NCI-H128 (cell line): Measurements from ENCODE around the gene KNDC1.
"Not testable (repeated sequence)": the region's sequence is repeated elsewhere in the genome, so short reads cannot be mapped to it uniquely, and the experiment has no call there.

Source experiments
- DNase-seq: peaks from one replicate; lab custom pipeline; 2025; ENCODE audit not compliant: unreplicated experiment; lab: John Stamatoyannopoulos, UW

Gene KNDC1

DNA sequence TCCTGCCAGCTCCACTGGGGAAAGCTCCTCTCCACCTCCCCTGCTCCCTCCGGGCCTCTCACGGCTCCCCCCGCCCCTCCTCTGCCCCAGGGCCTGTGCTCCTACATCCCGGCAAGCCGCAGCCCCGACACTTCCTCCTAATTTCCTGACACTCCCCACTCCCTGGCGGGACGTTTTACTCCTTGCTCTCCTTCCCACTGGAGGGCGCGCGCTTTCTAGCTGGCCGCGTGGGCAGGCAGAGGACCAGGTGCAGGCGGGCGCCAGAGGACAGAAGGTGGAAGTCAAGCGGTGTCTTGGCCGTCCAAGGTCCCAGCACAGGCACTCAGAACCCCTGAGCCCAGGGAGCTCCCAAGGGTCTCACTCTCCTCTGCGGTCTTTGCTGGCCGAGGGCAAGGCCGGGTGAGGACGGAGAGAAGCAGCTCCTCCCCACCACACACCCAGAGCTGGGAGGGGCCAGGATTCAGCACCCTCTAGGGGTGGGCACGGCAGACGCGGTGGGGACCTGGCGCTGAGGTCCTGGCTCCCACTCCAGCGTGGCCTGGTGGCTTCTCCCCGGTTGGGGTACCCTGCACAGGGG is 97.6 kb downstream of the KNDC1 start:
- no peak for DNase-seq

DNA sequence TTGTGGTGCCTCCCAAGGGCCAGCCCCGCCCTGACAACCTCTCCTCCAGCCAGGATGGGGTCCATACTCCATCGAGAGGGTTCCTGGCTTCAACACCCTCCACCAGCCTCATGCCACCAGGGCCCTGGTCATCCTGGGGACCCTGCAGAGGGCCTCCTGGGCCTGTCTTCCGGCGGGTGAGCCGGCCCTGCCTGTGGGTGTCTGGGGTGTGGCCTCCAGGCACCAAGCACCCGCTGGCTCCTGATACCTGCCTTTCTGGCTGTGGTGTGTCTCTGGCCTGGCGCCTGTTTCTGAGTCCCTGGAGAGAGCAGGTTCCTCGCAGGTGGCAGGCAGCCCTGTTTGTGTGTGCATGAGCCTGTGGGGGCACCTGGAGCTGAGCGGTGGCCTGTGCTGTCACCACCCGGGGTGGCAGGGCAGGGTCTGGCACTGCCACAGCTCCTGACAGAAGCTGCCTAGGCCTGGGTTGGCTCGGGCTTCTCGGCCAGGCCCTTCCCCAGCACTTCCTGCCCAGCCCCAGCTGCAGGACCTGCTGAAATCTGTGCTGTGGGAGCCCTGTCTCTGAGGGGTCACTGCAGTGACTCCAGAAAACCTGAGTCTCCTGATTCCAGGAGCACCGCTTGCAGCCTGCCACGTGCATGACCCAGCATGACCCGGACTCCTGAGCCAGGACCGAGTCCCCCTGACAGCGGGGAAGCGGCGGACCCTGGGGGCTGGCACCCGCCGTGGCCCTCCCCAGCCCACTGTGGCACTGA is 98.2 kb downstream of the KNDC1 start:
- no peak for DNase-seq

DNA sequence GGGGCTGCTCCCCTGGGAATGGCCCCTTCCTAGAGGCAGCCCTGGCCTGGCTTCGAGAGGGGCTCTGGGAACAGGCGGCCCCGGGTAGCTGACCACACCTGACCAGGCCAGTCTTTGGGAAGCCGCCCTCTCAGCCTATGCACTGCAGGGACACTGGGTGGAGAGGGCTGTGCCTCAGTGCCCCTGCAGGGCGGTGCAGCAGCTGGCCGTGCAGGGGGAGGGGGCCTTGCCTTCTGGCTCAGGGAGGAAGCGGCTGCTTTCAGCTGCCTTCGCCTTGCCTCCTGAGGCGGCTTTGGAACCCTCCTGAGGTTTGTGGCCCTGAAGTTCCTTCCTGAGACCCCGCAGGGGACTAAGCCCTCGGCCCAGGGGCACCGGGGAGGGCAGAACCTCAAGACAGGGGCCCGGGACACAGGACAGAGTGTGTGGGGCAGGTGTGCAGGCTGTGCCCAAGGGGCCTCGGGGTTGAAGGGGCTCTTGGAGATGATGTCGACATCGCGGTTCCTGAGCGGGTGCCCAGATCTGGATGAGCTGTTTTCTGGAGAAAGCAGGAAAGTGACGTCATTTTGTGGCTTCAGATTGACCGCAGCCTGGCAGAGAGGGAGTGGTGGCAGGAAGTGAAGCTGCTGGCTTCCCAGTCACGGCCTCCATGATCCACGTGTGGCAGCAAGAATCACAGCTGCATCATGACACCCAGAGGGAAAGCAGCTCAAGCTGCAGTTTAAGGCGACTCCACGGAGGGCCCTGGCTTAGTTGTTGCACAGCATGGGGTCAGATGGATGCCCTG is 99.0 kb downstream of the KNDC1 start:
- DNase-seq: no peak

DNA sequence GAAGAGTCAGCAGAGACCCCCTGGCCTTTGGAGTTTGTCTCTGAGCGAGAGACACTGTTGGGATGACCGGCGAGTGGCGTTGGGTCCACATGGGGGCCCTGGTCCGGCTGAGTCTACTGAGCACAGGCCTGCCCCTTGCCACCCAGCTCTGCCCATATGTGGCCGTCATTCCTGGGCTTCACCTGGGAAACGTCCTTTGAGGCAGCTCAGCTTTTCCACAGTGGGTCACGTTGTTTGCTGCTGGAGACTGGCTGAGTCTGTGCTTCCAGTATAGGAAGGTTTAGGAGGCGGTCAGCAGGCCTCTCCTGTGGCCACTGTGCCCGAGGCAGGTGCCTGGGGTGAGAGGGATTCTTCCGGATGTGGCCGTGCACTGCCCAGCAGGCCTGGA is 99.6 kb downstream of the KNDC1 start:
- no peak for DNase-seq

DNA sequence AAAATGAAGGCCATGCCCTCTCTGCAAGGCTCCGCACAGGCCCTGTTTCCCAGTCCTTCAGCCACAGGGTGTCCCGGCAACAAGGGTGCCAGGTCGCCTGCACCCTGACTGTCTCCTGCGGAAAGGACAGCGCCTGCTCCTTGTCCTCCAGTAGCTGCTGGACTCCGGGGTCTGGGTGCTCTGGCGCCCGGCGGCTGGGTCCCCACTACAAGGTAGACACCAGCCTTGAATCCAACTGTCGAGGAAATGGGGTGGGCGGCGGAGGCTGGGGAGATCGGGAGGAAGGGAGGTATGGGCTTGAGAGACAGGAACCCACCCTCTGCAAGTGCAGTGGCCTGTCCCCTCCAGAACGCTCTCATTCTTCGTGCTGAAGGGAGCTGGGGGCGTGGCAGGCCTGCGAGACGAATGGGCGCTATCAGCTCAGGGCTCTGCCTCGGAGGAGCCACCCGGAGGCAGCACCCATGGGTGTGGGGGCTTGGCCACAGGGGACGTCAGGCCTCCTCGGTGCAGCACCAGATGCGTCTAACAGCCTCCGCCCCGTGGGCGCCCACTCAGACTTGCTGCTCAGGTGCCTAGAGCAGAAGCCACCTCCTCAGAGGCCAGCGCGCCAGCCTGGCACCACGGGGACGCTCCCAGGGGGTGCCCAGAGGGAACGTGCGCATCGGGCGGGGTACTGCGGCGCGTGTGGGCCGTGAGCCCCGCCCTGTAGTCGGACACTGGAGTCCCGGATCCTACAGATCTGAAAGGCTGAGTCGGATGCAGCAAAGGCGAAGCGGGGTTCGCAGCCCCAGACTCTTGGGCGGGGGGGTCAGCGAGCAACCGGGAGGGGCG is 101.1 kb downstream of the KNDC1 start:
- DNase-seq: peak; percentile 3

DNA sequence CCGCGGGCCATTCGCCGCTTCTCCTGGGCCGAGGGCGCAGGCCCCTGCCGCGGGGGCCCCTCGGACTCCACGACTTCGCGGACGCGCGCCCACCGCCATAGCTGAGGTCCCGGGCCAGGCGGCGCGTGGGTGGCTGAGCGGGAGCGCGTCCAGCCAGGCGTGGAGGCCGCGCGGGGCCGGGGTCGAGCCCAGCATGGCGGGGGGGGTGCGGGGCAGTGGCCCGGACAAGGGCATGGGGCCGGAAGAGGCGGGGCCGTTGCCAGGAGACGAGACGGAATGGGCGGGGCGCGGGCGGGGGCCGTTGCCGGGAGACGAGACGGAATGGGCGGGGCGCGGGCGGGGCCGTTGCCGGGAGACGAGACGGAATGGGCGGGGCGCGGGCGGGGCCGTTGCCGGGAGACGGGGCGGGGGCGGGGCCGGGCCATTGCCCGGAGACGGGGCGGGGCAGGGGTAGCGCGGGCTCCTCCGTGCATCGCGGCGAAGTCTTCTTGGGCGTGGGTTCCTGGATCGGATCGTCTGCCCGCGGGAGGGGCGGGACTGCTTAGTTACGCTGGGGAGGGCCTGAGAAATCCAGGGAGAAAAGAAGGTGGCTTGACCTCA is 101.8 kb downstream of the KNDC1 start:
- no peak for DNase-seq

DNA sequence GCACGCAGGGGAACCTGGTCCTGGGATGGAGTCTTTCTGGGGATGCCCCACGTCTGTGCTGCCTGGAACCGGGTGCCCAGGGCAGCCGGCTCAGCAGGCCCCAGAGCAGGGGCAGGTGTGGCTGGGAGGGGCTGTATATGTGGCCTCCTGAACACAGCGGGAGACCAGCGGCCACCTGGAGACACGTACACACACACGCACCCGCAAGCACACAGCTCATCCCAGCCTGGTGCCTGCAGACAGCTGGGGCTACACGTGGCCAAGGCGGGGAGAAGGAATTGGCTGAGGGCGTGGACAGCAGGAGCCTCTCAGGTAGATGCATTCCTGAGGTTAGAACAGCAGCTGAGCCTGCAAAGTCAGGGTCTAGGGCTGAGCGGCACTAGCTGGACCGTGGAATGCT is 102.7 kb downstream of the KNDC1 start:
- DNase-seq: no peak

DNA sequence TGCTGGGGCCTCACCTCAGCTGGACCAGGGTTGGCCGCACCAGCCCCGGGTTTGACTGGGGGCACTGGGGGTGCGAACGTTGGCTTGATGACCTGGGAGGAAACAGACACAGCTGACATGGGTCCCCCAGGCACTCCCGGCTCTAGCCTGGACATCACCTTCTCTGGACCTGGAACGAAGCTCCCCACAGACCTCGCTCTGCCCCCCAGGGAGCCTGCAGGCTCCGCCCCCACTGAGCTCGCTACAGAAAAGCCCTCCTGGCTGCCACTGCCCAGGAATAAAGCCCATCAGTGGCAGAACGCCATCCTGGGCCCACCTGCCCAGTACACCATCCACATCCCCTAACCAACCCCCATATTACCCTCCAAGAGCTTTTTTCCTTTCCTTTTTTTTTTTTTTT is 103.7 kb downstream of the KNDC1 start:
- DNase-seq: no peak

DNA sequence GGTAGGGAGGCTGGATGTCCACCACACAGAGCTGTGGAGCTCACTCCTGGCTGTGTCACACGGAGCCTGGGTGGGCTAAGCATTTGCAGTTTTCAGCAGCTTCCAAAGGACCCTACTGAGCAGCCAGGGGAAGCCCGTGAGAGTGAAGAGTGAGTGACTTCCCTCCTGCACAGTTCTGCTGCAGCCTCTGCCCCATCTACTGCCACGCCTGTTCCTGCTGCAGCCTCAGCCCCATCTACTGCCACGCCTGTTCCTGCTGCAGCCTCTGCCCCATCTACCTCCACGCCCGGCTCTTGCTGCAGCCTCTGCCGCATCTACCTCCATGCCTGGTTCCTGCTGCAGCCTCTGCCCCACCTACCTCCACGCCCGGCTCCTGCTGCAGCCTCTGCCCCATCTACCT is 104.4 kb downstream of the KNDC1 start:
- DNase-seq: no peak

DNA sequence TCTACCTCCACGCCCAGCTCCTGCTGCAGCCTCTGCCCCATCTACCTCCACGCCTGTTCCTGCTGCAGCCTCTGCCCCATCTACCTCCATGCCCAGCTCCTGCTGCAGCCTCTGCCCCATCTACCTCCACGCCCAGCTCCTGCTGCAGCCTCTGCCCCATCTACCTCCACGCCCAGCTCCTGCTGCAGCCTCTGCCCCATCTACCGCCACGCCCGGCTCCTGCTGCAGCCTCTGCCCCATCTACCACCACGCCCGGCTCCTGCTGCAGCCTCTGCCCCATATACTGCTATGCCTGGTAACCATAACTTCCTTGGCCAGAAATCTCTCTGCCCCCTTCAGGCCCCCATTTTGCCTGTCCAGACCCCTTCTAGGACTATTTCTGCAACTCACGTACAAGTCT is 105.0 kb downstream of the KNDC1 start:
- DNase-seq: not testable (repeated sequence)

DNA sequence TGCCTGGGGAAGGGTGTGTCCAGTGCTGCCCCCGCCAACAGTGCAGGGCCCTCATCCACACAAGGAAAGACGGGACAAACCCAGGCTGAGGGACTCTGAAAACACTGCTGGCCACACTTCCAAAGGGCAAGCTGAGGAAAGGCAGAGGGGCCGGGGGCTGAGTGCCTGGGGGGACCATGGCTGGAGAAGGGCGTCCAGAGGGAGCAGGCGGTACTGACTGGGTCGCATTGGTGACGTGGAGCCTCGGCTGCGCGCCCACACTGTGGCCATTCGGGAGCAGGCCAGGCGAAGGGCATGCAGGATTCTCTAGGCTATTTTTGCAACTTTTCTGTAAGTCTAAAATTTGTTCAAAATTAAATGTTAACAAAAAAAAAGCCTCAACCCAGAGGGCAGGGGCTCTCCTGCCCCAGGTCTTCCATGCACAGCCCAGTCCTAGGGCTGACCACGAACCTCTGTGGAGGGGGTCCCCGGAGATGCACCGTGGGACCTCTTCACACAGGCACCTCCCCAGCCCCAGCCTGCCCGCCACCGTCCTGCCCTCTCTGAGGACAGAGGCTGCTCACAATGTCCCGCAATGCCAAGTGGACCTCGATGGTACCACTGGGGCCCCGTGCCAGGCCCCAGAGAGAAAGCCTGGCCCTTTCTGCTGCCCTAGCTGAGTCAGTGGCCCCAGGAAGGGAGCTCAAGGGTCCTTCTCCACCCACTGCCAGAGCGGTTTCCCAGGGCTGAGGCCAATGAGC is 106.2 kb downstream of the KNDC1 start:
- no peak for DNase-seq

DNA sequence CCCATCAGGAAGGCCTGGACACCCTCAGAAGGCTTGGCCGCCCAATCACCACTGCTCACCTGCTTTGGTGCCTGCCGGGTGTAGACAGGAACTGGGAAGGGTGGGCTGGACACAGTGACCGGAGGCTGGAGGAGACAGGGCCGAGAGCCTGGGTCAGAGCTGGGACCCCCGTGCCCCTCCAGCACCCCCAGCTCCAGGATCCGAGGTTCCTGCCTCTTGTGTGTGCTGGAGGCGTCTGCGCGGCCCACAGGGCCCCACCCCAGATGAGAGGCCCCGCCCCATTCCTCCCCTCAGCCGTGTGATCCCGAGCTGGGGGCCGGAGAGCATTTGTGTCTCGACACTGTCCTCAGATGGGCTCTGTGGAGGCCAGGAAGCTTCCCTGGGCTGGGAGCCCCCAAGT is 107.3 kb downstream of the KNDC1 start:
- no peak for DNase-seq

DNA sequence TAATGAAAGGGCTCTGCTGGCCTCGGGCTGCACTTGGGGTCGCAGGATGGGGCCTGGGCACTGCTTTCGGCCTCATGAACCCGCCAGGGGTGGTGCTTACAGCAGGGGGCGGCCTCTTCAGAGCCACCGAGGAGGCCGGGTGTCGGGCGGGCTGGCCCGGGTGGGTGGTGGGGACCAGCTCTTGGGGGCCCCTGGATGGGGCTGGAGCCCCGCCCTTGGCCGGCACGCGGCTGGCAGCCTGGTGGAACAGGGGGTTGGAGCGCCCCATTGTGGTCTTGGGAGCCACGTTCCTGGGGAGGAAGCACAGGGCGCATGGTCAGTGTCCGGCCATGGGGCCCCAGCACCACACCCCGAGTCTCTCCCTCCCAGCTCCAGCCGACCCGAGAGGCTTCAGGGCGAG is 107.8 kb downstream of the KNDC1 start:
- DNase-seq: no peak

DNA sequence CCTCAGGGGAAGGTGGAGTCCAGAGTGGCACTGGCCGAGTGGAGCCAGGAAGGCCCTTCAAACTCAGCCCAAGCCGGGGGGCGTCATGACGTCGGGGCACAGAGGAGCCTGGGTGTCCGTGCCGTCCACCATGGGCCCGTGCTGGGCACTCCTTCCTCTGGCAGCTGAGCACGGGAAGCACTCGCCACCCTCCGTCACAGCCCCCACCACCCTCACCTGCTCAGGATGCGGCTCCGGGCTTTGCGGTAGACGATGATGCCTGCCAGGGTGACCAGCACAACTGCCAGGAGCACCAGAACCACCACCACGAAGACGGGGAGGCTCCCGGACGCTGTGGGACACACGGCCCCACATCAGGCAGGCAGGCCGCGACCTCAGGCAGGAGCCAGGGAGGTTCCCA is 108.5 kb downstream of the KNDC1 start:
- DNase-seq: no peak

DNA sequence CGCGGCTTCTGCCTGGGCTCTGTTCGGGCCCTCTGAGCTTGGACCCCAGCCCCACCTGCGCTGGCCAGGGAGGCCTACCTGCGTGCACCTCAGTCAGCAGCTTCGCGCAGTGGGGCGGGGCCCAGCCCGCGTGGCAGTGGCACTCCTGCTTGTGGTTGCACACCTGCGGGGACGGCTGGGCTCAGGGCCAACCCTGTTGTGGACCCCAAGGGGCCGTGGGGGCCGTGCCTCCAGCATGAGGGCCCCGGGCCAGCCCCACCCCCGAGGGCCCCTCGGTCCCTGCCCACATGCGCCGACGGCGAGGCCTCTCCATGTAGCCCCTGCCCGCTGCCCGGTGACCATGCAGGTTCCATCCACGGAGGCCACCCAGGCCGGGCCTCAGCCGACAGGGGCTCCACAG is 109.3 kb downstream of the KNDC1 start:
- DNase-seq: no peak

DNA sequence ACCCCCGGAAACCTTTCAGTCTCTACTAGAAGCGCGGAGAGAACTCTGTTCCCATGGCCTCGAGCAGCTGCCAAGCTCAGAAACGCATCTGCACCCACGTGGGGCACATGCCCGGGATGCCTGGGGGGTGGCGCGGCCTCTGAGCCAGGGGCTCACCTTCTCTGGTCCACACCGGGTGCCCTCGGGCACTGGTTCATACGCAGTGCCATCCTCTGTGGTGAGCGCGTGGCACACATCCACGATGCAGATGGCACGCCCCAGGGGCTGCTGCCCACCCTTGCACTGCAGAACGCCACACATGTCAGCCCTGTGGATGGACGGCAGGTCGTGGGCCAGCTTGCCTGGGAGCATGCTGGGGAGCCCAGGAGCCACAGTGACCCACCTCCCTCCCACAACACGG is 110.2 kb downstream of the KNDC1 start:
- DNase-seq: no peak

DNA sequence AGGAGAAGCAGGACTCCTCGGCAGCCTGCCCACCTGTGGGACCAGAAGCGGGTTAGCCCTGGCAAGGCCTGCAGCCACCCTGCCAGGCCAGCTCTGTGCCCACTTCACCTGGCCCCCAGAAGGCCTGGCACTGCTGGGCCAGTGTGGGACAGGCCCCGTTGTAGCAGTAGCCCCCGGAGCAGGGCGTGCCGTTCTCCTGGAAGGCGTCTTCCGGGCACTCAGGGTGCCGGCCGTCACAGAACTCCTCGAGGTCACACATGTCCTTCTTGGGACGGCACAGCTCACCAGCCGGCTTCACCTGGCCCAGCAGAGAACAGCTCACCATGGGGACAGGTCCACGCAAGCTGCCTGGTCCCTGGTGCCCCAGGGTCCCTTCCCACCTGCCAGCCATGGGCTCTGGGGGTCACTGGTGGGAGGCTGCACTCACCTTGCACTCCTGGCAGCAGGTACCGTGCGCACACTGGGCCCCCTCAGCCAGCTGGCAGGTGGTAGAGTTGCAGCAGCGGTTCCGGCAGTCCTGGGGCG is 110.8 kb downstream of the KNDC1 start:
- no peak for DNase-seq

DNA sequence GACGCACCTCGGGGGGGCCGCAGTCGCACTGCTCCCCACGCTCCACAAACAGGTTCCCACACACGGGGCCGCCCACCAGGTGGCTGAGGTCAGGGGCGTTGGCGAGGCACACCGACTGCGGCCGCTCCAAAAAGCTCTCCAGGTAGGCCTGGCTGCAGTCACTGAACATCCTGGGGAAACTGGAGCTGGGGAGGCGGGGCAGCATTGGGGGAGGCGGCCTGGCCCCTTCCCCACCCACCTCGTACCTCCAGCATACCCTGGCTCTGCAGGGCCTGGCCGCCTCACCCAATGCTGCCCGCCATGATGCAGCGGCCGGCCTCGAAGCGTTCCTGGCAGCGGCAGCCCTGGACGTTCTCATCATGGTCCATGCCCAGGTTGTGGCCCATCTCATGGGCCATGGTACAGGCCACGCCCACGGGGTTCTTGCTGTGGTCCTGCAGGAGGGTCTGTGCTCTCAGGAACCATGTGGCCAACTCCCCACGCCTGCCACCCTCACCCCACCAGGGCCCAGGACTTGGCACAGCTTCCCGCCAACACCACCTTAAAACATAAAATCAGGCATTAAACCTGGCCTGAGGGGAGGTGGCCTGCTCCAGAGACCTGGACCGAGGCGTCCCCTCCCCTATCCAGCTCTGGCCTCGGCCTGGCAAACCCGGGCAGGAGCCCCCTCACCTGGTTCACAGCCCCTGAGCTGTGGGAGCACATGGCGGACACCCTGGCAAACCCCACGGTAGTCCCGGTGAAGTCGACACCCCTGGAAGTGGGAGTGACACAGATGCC is 111.7 kb downstream of the KNDC1 start:
- no peak for DNase-seq

DNA sequence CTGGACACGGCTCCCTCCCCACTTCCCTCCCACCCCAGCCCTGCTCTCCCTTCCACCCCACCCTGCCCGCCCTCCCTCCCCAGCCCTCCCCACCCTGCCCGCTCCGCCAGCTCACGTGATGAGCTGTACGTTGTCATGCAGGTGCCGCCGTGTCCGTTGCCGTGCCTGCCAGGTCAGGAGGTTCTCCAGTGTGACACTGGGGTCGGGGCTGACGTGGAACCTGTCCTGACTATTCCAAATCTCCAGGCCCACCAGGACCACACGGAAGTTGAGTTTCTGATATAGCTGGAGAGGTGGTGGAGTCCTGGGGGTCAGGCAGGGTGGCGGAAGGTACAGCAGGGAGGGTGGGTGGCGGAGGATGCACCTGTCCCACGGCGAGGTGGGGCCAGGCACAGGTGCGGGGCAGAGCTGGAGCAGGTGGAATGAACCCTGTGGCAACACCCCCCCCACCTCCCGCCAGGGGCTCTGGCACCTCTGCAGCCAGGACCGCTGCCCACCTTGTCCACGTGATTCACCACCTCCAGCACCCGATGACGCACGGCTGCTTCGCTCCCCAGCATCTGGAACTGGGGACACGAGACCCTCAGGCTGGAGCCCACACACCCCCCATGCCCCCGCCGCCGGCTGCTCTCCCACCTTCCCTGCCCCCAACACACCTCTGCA is 112.4 kb downstream of the KNDC1 start:
- no peak for DNase-seq
